ENCODE results near the gene CCDC88B.

Gene CCDC88B

DNA sequence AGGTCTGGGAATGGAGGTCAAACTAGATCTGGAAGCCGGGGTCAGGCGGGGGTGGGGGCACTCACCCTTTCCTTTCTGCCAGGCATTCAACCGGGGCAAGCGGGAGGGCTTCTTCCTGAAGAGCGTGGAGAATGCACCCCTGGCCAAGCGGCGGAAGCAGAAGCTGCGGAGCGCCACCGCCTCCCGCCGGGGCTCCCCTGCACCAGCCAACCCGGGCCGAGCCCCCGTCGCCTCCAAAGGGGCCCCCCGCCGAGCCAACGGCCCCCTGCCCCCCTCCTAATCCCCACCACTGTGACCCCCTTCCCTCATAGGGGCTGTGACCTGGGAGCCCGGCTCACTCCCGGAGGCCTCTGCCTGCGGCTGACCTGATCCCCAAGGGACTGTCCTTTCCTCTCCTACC, 31.2 kb downstream of the CCDC88B start:
- TF ChIP-seq, protein P1, sequence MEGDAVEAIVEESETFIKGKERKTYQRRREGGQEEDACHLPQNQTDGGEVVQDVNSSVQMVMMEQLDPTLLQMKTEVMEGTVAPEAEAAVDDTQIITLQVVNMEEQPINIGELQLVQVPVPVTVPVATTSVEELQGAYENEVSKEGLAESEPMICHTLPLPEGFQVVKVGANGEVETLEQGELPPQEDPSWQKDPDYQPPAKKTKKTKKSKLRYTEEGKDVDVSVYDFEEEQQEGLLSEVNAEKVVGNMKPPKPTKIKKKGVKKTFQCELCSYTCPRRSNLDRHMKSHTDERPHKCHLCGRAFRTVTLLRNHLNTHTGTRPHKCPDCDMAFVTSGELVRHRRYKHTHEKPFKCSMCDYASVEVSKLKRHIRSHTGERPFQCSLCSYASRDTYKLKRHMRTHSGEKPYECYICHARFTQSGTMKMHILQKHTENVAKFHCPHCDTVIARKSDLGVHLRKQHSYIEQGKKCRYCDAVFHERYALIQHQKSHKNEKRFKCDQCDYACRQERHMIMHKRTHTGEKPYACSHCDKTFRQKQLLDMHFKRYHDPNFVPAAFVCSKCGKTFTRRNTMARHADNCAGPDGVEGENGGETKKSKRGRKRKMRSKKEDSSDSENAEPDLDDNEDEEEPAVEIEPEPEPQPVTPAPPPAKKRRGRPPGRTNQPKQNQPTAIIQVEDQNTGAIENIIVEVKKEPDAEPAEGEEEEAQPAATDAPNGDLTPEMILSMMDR (IDR thresholded peaks at IDR 0.05; ENCODE audit: unreplicated experiment in 3 of 3), result no peak
- no peaks in the 10 kb centered on the region for H3K9me3 Mint-ChIP-seq
- peaks cover 5% of the 10 kb centered on the region for H3K27me3 Mint-ChIP-seq (ENCODE audit: low read depth)
- peaks cover 27% of the 10 kb centered on the region for H3K36me3 Mint-ChIP-seq (ENCODE audit: low read depth)
- no peak overlapping the region for H3K27ac Mint-ChIP-seq
- no peaks in the 10 kb centered on the region for H3K4me1 Mint-ChIP-seq
- no peak overlapping the region for H3K4me3 Mint-ChIP-seq

GRCh38 chr11:64372021-64372420, 32.0 kb downstream of the CCDC88B start:
- no peaks in the 10 kb centered on the region for H3K9me3 Mint-ChIP-seq
- no peak overlapping the region for H3K4me3 Mint-ChIP-seq
- H3K27me3 Mint-ChIP-seq (ENCODE audit: low read depth), result peaks cover 5% of the 10 kb centered on the region
- H3K27ac Mint-ChIP-seq, result peak overlapping the region in 1 of 3 experiments; percentile 33
- H3K4me1 Mint-ChIP-seq, result no peaks in the 10 kb centered on the region
- H3K36me3 Mint-ChIP-seq (ENCODE audit: low read depth), result peaks cover 19% of the 10 kb centered on the region
- TF ChIP-seq, protein P1 (IDR thresholded peaks at IDR 0.05; ENCODE audit: unreplicated experiment in 3 of 3), result no peak

- H3K9me3 Mint-ChIP-seq, result no peaks in the 10 kb centered on the region
- TF ChIP-seq, protein P1 (IDR thresholded peaks at IDR 0.05; ENCODE audit: unreplicated experiment in 3 of 3), result no peak
- H3K4me3 Mint-ChIP-seq, result no peak overlapping the region
- H3K4me1 Mint-ChIP-seq, result no peaks in the 10 kb centered on the region
- H3K36me3 Mint-ChIP-seq (ENCODE audit: low read depth), result peaks cover 14% of the 10 kb centered on the region
- H3K27ac Mint-ChIP-seq, result peak overlapping the region in 2 of 3 experiments; percentile 20 to 33
- H3K27me3 Mint-ChIP-seq (ENCODE audit: low read depth), result peaks cover 5% of the 10 kb centered on the region
Observed at GRCh38 chr11:64372802-64373597, 33.0 kb downstream of the CCDC88B start.

DNA sequence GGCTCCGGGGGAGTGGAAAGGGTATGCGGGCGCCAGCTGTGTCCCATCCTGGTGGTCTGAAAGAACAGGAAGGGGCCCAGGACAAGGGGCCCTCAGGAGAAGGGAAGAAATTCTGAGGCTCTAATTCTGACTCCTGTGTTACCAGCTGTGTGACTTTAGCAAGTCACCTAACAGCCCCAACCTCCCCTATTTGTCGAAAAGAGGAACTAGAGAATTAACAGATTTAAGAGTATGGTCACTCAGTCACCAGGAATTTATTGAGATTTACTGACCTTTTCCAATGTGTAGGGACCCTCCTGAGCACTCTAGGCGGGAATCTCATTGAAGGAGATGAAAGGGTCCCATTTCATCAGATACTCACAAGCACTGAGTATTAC, 33.6 kb downstream of the CCDC88B start:
- Mint-ChIP-seq H3K9me3 (no peaks in the 10 kb centered on the region), H3K27me3 (ENCODE audit: low read depth) (peaks cover 5% of the 10 kb centered on the region), H3K27ac (no peak overlapping the region), H3K4me1 (no peaks in the 10 kb centered on the region), H3K36me3 (ENCODE audit: low read depth) (peaks cover 11% of the 10 kb centered on the region), H3K4me3 (no peak overlapping the region)
- TF ChIP-seq, protein P1 (IDR thresholded peaks at IDR 0.05; ENCODE audit: unreplicated experiment in 3 of 3), result no peak

- Mint-ChIP-seq H3K4me1 (no peaks in the 10 kb centered on the region), H3K4me3 (no peak overlapping the region), H3K27ac (no peak overlapping the region), H3K36me3 (ENCODE audit: low read depth) (no peaks in the 10 kb centered on the region), H3K27me3 (ENCODE audit: low read depth) (peaks cover 5% of the 10 kb centered on the region), H3K9me3 (no peaks in the 10 kb centered on the region)
- TF ChIP-seq, protein P1 (IDR thresholded peaks at IDR 0.05; ENCODE audit: unreplicated experiment in 3 of 3), result no peak
Observed at GRCh38 chr11:64376071-64376470, 36.1 kb downstream of the CCDC88B start.

DNA sequence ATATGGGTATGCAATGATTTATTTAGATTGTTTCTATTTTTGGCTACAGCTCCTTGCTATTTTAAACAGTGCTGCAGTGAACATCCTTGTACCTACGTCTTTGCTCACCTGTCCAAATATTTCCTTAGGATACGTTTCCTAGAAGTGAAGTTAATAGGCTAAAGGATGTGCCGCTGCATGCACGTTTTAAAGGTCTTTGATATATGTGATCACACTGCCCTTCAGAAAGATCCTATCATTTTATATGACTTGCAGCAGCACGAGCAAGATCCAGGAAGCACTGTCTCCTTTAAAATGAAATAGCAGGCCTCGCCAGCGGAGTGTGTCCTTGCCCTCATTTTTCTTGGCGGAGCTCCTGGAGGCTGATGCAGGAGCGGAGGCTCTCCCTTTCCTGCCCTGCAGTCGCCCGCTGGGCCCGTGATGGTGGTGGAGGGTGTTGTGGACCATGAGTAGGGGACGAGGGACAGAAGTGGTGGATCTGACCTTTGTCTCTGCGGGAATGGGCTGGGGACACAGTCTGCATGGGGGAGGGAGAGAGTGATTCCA, 38.4 kb downstream of the CCDC88B start:
- H3K4me3 Mint-ChIP-seq, result no peak overlapping the region
- H3K27ac Mint-ChIP-seq, result no peak overlapping the region
- H3K9me3 Mint-ChIP-seq, result no peaks in the 10 kb centered on the region
- H3K4me1 Mint-ChIP-seq, result peaks cover 5% of the 10 kb centered on the region
- peaks cover 9% of the 10 kb centered on the region for H3K27me3 Mint-ChIP-seq (ENCODE audit: low read depth)
- H3K36me3 Mint-ChIP-seq (ENCODE audit: low read depth), result no peaks in the 10 kb centered on the region
- TF ChIP-seq, protein P1 (IDR thresholded peaks at IDR 0.05; ENCODE audit: unreplicated experiment in 3 of 3), result no peak
